ENCODE results near the gene DCUN1D5.

The DCUN1D5 gene

GRCh38 chr11:103051981-103052380, 40.0 kb downstream of the DCUN1D5 start:
- in situ Hi-C loops (cut with HindIII; ENCODE audit: low sequenced_read_pairs): loop anchor here (25.0 kb wide), 1 partner anchor 140 kb away; no protein-coding TSS in a partner anchor
- no peak for TF ChIP-seq CTCF (IDR thresholded peaks at IDR 0.05; ENCODE audit: low read depth, low read length, missing control alignments)
- DNase-seq (ENCODE audit: low read depth): peak; percentile 91
- H3K4me3 ChIP-seq (ENCODE audit: low read depth, low read length): no peak overlapping the region

- H3K4me3 ChIP-seq (ENCODE audit: low read depth, low read length): no peak overlapping the region
- no peak for TF ChIP-seq CTCF (IDR thresholded peaks at IDR 0.05; ENCODE audit: low read depth, low read length, missing control alignments)
- in situ Hi-C loops (cut with HindIII; ENCODE audit: low sequenced_read_pairs): loop anchor here (25.0 kb wide), 1 partner anchor 139 kb away; no protein-coding TSS in a partner anchor
- no peak for DNase-seq (ENCODE audit: low read depth)
Measured at GRCh38 chr11:103051151-103051801, 40.7 kb downstream of the DCUN1D5 start.

- TF ChIP-seq CTCF (IDR thresholded peaks at IDR 0.05; ENCODE audit: low read depth, low read length, missing control alignments): no peak
- no peak for DNase-seq (ENCODE audit: low read depth)
- in situ Hi-C loops (cut with HindIII; ENCODE audit: low sequenced_read_pairs): loop anchor here (25.0 kb wide), 1 partner anchor 138 kb away; no protein-coding TSS in a partner anchor
- no peak overlapping the region for H3K4me3 ChIP-seq (ENCODE audit: low read depth, low read length)
Measured at GRCh38 chr11:103050351-103050750, 41.6 kb downstream of the DCUN1D5 start.

- in situ Hi-C loops (cut with HindIII; ENCODE audit: low sequenced_read_pairs): no loop called here
- TF ChIP-seq CTCF (IDR thresholded peaks at IDR 0.05; ENCODE audit: low read depth, low read length, missing control alignments): no peak
- H3K4me3 ChIP-seq (ENCODE audit: low read depth, low read length): no peak overlapping the region
- no peak for DNase-seq (ENCODE audit: low read depth)
Measured at GRCh38 chr11:103047837-103048236, 44.1 kb downstream of the DCUN1D5 start.

GRCh38 chr11:103043826-103044678, 47.9 kb downstream of the DCUN1D5 start:
- no peak for DNase-seq (ENCODE audit: low read depth)
- no peak overlapping the region for H3K4me3 ChIP-seq (ENCODE audit: low read depth, low read length)
- no peak for TF ChIP-seq CTCF (IDR thresholded peaks at IDR 0.05; ENCODE audit: low read depth, low read length, missing control alignments)
- in situ Hi-C loops (cut with HindIII; ENCODE audit: low sequenced_read_pairs): no loop called here

GRCh38 chr11:103042161-103042560, 49.8 kb downstream of the DCUN1D5 start:
- TF ChIP-seq CTCF (IDR thresholded peaks at IDR 0.05; ENCODE audit: low read depth, low read length, missing control alignments): no peak
- no peak for DNase-seq (ENCODE audit: low read depth)
- in situ Hi-C loops (cut with HindIII; ENCODE audit: low sequenced_read_pairs): no loop called here
- no peak overlapping the region for H3K4me3 ChIP-seq (ENCODE audit: low read depth, low read length)
